Measurements from ENCODE around the gene GRIA1.

The GRIA1 gene

DNA sequence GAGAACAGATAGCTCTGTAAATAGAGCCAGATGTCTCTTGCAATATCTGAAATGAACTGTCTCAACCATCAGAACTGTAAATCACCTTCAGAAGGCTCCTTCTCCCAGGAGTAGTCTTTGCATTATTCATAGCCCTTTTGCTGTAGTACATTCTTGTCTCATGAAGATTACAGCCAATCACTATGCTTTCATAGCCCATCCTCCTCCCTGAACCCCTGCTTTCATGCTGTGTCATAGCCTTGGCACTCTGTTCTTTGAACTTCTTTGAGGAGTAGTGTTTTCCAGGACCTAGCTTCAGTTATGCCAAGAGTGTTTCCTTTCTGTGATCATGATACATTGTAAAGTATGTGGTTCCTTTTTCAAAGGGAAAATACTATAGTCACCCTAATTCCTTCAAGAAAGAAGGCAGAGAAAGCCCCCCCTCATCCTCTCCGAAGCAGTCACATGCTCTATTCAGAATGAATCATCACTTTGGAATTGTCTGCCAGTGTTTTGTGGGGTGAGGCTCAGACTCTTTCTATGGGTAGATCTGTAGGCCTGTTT is 61.1 kb downstream of the GRIA1 start:
- no peak for DNase-seq (ENCODE audit: low read depth in 3 of 3)

DNA sequence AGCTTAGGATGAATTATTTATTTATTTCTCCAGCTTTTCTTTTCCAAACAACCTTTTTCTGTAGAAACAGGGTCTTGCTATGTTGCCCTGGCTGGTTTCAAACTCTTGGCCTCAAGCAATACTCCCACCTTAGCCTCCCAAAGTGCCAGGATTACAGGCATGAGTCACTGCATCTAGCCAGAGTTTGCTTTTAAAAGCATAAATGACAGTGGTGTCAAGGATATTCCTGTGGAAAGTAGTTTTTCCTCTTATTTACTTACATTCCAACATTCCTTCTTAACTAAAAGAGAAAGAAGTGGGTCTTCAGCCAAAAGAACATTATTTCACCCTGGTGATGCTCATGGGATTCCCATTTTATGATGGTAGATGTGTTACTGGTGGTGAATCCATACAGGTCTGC is 62.4 kb downstream of the GRIA1 start:
- no peak for DNase-seq (ENCODE audit: low read depth in 3 of 3)

DNA sequence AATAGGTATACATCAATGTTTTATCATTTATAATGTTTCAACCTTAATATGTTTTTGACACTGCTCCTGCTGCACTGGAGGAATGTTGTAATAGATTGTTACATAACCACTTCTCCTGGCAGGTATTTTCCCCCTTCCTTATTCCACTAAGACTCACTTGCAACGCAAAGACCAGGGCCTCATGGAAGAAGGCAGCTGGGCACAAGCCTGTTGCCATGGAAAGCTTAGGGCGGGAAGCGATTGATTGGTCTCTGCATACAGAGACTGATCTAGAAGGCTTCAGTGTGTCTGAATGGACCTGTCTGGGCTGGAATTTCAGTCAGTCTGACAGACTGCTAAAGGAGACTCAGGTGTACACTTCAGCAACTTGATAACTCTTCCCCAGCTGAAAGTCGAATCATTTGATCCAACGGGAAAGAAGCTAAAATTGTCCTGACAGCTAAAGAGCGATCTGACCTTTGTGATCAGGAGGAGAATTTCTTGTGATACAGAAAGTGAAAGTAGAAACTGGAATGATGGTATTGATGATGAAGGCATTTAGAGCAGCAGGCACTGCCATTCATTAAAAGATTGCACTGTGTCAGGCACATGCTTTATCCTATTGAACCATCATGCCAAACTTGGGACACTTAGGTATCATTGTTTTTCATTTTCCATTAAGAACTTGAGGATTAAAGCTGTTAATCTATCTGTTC is 65.1 kb downstream of the GRIA1 start:
- DNase-seq (ENCODE audit: low read depth in 3 of 3), result no peak

DNA sequence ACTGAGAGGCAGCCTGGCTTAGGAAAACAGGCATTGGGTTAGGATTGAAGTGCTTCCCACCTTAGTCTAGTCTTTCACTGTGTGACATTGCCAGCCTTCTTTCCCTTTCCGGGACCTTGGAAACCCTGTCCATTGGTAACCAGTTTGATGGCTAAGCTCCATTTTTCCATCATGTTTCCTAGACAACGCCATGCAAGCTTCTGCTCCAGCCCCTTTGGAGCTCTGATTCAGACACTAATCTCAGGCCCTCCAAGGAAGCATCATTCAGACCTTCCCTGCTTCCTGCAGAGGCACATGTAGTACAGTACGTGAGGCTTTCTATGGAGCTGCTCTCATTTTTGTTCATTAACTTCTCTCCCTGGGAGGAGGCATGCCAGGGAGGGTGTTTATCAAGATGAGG is 68.5 kb downstream of the GRIA1 start:
- no peak for DNase-seq (ENCODE audit: low read depth in 3 of 3)

DNA sequence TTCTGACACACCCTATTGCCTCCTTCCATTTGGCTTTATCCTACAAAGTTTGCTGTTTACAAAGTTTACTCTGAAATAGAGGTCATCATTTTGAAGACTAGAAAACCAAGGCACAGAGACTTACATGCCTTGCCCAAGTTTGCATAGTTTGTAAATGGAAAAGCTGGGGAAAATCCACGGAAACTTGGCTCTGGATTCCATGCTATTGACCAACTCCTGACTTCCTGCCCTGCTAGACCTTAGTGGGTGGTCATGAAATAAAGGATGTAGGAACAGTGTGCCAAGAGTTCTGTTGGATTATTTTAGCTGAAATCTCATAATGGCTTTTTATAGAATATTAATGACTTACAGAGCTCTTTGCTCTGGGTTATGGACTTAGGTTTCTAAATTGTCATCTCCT is 69.5 kb downstream of the GRIA1 start:
- DNase-seq (ENCODE audit: low read depth in 3 of 3), result no peak

DNA sequence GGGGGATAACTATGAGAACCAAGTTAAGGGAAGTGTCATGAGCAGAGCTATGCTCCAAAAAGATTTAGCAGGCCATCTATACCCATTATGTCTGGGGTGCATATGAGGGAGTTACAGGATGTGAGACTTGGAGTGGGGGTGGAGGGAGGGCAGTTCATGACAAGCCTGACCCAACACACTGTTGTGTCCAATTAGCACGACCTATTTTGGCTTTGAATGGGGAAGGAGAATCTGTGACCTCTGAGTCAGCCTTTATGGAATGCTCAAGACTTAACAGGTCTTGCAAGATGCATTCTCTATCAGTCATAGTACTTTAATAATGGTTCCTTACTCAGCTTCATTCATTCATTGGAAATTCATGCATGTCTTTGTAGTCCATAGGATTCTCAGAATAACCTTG is 71.7 kb downstream of the GRIA1 start:
- DNase-seq (ENCODE audit: low read depth in 3 of 3), result no peak

DNA sequence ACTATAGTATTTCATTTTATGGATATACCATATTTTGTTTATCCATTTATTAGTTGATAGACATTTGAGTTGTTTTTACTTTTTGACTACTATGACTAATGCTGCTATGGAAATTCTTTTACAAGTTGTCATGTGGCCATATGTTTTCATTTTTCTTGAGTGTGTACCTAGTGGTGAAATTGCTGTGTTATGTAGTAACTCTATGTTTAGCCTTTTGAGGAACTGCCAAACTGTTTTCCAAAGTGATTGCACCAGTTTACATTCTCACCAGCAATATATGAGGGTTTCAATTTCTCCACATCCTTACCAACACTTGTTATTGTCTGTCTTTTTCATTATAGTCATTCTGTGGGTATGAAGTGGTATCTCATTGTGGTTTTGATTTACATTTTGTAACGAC is 75.4 kb downstream of the GRIA1 start:
- DNase-seq (ENCODE audit: low read depth in 3 of 3), result no peak

DNA sequence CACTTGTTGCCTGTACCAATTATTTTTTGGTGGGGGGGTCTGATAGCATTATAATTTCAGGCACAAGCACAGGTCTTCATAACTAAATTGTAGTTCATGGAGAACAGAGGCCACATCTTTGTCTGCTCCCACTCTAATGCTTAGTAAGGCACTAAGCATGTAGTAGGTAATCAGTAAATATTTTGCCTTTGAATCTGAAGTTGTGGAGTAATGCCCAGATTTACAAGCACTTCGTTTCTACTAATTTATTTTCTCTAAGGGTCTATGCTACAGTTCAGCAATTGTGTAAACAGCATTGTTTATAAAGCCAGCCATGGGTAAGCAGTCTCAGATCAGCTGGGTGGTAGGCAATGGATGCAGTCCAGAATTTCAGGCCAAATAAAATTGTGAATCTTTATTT is 78.6 kb downstream of the GRIA1 start:
- no peak for DNase-seq (ENCODE audit: low read depth in 3 of 3)

DNA sequence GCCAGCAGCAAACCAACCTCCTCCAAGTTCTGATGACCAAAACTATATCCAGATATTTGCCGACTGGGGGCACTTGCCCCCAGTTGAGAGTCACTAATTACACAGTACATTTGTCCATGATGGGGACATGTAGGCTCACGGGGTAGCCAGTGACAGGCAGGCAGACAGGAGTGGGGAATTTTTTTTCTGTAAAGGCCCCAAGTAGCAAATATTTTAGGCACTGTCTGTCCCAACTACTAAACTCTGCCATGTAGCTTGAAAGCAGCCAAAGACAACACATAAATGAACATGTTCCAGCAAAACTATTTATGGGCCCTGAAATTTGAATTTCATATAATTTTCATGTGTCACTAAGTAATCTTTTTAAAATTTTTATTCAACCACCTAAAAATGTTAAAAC is 80.7 kb downstream of the GRIA1 start:
- DNase-seq (ENCODE audit: low read depth in 3 of 3), result no peak

DNA sequence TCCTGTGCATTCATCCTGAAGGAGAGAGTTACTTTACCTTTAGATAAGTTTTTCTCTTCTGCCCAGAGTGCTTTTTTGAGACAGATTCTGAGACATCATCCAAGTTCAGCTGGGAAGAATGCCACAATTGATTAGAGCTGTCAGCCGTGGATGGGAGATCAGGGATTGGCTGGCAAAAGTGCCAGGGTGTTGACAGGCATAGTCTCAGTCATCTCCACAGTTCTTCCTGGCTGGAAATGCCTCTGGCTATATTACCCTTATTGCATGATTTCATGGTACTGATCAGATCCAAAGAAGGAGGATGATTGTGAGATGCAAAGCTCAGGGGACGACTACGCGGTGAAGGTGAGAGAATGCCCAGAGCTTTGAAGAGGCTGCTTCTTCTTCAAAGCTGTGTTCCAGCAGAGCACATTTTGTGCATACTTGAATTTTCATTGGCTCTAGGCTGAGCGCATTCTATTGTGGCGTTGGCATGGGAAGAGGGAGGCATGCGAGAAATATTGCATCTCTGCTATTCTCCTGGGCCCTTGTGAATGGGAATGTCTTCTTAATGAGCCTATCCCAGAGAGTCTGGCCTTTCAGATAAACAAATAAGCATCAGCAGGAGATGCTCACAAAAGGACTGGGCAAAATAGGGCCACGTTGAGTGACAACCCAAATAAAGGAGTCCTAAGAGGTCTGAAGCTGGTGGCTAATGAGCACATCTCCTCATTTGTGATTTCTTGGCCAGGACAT is 82.1 kb downstream of the GRIA1 start:
- DNase-seq (ENCODE audit: low read depth in 3 of 3), result no peak

DNA sequence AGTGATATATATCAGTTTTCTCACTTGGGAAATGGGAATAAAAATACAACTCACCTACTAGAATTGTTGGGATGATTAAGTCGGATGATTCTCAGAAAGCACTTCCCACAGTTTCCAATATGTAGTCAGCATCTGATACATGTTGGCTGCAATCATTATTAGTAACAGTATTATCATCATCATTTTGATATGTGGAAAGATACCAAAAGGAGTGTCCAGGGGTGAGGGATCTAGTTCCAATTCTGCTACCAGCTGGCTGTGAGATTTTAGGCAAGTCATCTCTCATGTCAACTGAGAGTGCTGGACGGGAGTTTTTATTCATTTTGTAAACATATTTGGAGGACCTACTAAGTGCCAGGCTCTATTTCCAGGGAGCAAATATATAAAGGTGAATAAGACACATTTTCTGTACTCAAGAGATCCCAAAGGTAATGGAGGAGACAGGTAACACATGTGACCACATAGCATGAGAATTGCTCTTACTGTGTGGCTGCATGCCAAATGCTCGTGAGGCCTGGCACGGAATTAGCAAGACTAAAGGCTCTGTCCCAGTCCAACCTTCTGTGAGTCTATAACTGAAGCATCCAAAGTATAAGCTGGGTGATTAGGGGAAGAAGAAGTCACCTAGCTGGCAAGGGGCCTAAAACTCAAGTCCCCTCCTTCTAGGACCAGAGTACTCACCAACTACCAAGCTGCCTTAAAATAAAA is 83.0 kb downstream of the GRIA1 start:
- no peak for DNase-seq (ENCODE audit: low read depth in 3 of 3)

DNA sequence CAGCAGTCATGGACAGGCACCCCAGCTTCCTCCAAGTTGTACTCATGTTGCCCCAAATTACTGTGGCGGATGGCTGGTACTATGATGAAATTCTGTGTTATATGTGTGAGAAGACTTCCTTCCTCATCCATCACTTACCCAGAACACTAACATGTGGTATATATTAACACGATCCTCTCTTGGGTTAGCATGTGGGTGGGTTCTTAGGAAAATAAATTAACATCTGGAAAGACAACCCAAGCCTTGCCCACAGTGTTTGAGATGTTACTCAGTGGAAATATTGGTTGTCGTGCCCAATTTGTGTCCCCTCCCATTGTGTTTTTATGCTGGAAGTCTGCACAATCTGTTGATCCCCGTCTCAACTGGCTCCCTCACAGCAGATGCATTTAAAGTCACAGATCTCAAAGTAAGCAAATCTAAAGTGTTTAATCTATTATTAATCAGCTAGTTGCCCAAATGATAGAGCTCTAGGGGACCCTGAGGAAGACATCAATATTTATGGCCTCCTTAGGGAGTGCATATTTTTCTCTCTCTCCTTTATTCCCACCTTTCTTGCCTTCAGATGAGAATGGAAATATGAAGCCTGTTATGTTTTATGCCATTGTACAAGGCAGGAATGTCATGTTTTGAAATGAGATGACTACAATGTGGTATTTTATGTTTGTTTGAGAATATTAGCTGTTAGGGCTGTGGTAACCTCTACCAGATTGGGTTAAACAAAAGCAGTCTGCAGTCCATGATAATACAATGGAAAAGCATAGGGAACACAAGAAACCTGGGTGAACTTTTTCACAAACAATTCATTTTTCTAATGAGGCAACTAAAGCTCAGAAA is 93.9 kb downstream of the GRIA1 start:
- DNase-seq (ENCODE audit: low read depth in 3 of 3), result no peak

DNA sequence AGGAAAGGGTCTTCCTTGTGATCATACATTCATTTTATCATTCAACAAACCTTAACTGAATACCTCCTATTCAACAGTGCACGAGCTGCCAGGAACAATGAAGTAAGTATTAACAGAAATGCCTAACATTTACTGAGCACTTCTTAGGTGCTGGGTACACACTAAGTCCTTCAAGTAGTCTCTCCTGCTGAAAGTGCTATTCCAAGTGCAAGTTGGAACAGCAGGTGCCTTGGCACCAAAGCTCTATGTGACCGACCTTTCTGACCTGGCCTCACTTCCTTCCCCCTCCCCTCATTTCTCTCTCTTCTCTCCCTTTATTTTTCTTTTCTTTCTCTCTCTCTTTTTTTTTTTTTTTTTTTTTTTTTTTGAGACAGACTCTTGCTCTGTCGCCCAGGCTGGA is 94.5 kb downstream of the GRIA1 start:
- DNase-seq (ENCODE audit: low read depth in 3 of 3), result no peak

DNA sequence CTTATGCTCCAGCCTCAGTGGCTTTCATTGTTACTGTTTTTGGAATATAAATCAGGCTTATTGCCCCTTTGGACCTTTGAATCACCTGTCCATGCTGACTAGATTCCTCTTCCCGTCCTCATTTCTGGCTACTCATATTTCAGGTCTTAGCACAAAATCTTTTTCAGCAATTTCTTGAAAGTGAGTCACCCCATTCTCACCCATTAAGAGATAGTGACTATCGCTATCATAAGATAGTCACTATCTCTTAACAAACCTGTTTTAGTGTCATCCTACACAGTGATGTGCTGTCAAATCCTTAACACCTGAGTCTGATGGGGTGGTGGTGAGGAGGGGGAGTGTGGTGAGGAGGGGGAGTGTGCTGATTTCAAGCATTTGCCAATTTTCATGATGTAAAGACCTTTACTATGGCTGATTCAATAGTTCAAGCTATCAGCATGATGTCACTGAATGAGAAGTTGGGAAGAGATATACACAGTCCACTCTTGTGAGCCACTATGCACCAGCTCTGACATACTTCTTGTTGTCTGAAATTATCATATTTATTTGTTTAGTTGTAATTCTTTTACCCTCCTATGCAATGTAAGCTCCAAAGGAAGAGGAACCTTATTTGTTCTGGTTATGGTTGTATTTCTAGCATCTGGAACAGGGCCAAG is 95.3 kb downstream of the GRIA1 start:
- DNase-seq (ENCODE audit: low read depth in 3 of 3), result no peak

DNA sequence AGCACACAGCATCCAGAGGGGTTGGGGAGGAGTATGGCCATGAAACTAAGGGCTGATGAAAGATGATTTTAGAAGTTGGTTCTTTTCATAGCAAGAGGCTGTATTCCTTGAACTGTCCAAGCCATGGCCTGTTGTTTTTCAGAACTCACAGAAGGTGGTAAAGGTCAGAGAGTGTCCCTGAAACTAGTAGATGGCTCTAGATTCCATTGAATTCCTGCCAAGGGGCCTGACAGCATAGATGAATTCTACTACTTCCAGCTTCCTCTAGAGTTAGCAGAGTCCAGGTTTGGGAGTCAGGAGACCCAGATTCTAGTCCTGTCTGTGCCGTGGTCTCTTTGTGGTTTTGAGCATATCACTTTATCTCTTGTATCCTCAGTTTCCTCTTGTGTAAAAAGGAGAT is 101.6 kb downstream of the GRIA1 start:
- no peak for DNase-seq (ENCODE audit: low read depth in 3 of 3)

DNA sequence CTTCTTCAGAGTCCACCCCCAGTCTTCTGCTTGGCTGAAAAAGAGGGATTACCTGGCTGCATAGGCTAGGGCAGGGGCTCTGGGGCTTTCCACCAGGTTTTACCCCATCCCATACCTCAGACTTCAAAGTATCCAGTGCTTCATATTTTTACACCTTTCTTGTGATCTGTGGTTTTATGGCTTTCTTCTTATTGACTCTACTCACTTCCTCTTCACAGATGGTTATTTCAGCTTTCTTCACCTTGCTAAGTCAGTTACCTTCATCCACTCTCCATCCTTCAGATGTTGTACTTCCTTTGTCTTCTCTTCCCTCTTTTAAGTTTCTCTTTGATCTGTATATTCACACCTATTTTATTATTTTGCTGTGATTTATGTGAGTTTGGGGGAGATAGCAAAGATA is 104.3 kb downstream of the GRIA1 start:
- no peak for DNase-seq (ENCODE audit: low read depth in 3 of 3)

DNA sequence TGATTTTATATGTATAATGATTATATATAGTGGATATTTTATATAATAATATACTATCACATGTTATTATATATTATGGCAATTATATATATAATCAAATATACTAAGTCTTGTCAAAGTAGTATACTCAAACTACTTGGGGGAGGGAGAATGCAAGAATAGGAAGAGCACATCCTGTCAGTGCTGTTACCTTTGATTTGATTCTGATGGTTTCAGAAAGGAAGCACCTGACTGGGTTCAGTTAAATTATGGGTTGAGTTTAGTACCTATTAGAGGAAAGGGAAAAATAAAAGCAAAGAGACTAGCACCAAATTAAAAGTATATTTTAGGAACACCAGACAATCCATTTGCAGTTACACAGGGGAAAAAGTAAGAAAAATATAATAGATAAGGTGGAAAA is 107.6 kb downstream of the GRIA1 start:
- no peak for DNase-seq (ENCODE audit: low read depth in 3 of 3)

DNA sequence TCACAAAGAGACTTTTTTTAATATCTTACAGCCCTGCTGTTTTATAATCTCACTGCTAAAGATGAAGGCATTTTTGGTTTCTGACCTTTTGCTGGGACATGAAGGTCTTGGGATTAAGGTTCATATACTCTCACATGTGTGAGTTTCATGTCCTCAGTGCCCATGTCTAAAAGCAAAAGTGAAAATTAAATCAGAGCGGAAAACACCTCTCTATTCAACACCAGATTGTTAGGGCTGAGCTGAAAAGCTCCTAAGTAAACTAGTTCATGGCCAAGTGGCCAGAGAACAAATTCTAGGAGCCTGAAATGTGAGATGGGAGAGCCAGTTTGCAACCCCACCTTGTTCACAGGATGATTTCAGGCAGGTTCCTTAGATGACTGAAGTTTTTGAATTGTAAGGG is 110.9 kb downstream of the GRIA1 start:
- no peak for DNase-seq (ENCODE audit: low read depth in 3 of 3)

DNA sequence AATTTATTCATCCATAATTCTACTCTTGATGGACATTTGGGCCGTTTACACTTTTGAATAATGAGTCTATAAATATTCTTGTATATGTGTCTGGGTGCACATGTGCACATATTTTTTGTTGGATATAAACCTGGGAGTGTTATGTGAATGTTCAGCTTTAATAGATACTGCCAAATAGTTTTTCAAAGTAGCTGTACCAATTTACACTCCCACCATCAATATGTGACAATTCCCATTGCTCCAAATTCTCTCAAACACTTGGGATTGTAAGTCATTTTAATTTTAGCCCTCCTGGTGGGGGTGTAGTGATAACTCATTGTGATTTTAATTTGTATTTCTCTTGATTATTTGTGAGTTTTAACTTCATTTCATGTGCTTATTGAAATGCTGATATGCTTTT is 114.9 kb downstream of the GRIA1 start:
- DNase-seq (ENCODE audit: low read depth in 3 of 3), result no peak

DNA sequence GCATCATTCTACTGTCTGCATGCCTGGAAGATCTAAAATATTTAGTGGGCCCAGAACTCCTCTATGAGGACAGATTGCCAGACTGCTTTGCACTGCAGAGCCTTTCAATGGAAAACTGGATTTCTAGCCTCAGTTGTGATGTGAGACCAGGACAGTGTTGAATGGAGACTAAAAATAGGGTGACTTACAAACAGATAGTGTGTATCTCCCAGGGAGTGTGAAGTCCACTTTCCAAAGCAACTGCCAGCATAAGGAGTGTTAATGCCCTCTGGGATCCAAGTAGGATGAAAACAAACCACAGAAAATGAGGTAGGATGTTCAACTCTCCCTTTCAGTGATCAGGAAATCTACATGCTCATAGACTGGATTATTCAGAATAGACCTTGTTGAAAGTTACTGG is 119.5 kb downstream of the GRIA1 start:
- DNase-seq (ENCODE audit: low read depth in 3 of 3), result no peak

DNA sequence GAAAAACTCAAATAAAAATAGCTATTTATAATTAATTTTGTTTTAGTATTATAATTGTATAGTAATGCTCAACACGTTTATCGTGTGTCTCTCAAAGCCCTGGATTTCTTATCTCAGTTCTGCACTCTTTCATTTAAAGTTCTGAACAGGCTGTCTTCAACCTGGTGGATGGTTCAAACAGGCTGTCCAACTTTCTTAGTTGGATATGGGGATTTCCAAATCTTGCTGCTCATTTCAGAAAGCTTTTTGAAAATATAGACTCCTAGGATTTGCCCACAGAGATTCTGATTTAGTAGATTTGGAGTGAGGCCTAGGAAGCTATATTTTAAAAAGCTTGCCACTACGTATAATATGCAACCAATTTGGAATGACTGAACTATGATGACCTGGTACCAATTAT is 120.3 kb downstream of the GRIA1 start:
- no peak for DNase-seq (ENCODE audit: low read depth in 3 of 3)

All from stimulated activated CD4-positive, alpha-beta T cell treated with anti-CD3 and anti-CD28 coated beads, TNF-alpha, amount 100 ng/mL, for 4 hours (primary cell).